Stimulated activated CD4-positive, alpha-beta T cell treated with anti-CD3 and anti-CD28 coated beads, Interleukin-4, amount 100 ng/mL, for 1 hour (primary cell): ENCODE measurements around the gene PRR33.
A peak's percentile ranks its signal among the peaks of the same experiment; 100 is the strongest.

Experiments
- DNase-seq: peaks from one replicate; pipeline ENCODE4 v3.0.0-alpha.2; 2020

PRR33 gene

GRCh38 chr11:1845561-1846452, 45.9 kb downstream of the PRR33 start:
- DNase-seq = no peak

GRCh38 chr11:1845095-1845429, 46.6 kb downstream of the PRR33 start:
- DNase-seq = no peak

GRCh38 chr11:1844221-1845094, 47.2 kb downstream of the PRR33 start:
- peak; percentile 44 for DNase-seq

GRCh38 chr11:1843796-1844195, 47.9 kb downstream of the PRR33 start:
- DNase-seq = no peak

- no peak for DNase-seq
Measured at GRCh38 chr11:1843098-1843473, 48.6 kb downstream of the PRR33 start.

- no peak for DNase-seq
Measured at GRCh38 chr11:1842149-1843097, 49.3 kb downstream of the PRR33 start.

- no peak for DNase-seq
Measured at GRCh38 chr11:1841511-1842148, 50.1 kb downstream of the PRR33 start.

- DNase-seq = no peak
Measured at GRCh38 chr11:1840780-1841480, 50.8 kb downstream of the PRR33 start.

- no peak for DNase-seq
Measured at GRCh38 chr11:1839924-1840779, 51.5 kb downstream of the PRR33 start.

GRCh38 chr11:1839204-1839923, 52.3 kb downstream of the PRR33 start:
- no peak for DNase-seq

GRCh38 chr11:1838426-1839144, 53.1 kb downstream of the PRR33 start, which contains the start of gene TNNI2:
TNNI2 (plus strand) TSS chr11:1838981; CDS start chr11:1839697, 716 bp downstream.
- DNase-seq = no peak
